Measurements from ENCODE around the gene ADAMTS6.

DNA sequence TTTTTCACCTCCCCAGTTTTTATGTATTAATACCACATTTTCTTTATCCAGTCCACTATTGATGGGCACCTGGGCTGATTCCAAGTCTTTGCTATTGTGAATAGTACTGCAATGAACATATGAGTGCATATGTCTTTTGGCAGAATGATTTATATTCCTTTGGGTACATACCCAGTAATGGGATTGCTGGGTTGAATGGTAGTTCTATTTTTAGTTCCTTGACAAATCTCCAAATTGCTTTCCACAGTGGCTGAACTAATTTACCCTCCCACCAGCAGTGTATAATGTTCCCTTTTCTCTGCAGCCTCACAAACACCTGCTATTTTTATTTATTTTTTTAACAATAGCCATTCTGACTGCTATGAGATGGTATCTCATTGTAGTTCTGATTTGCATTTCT, 340.2 kb downstream of the ADAMTS6 start:
- TF ChIP-seq, protein P1, sequence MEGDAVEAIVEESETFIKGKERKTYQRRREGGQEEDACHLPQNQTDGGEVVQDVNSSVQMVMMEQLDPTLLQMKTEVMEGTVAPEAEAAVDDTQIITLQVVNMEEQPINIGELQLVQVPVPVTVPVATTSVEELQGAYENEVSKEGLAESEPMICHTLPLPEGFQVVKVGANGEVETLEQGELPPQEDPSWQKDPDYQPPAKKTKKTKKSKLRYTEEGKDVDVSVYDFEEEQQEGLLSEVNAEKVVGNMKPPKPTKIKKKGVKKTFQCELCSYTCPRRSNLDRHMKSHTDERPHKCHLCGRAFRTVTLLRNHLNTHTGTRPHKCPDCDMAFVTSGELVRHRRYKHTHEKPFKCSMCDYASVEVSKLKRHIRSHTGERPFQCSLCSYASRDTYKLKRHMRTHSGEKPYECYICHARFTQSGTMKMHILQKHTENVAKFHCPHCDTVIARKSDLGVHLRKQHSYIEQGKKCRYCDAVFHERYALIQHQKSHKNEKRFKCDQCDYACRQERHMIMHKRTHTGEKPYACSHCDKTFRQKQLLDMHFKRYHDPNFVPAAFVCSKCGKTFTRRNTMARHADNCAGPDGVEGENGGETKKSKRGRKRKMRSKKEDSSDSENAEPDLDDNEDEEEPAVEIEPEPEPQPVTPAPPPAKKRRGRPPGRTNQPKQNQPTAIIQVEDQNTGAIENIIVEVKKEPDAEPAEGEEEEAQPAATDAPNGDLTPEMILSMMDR (IDR thresholded peaks at IDR 0.05) = no peak
- no peak for TF ChIP-seq POLR2A (IDR thresholded peaks at IDR 0.05)

All from Peyer's patch (tissue), 4 donors.